ENCODE results near the gene GTF3C5. TPM values are rescaled to one million over a fixed set of nuclear protein-coding genes. Genes with fewer than 3 reads are reported as not detected.
"Not testable (repeated sequence)": the region's sequence is repeated elsewhere in the genome, so short reads cannot be mapped to it uniquely, and the experiment has no call there.

Gene GTF3C5
- total RNA-seq, 6 experiments from 2014 or later = 18.4 to 30.5 (median 19.8) TPM

- TF ChIP-seq CTCF (IDR thresholded peaks at IDR 0.05) = no peak
- TF ChIP-seq POLR2A (IDR thresholded peaks at IDR 0.05) = no peak
- Histone ChIP-seq H3K9me3 (no peaks in the 10 kb centered on the region), H3K27ac (no peak overlapping the region), H3K4me1 (no peaks in the 10 kb centered on the region), H3K36me3 (no peaks in the 10 kb centered on the region), H3K27me3 (no peaks in the 10 kb centered on the region), H3K4me3 (no peak overlapping the region)
- 67% methylated on average over 3 of the region's 13 CpGs for whole genome bisulfite sequencing (ENCODE audit: insufficient coverage, low coverage, low lambda C conversion rate, missing lambda C conversion rate)
- ATAC-seq = peak in 1 of 4 donors; percentile 6
- intact Hi-C loops (cut with DNase I) = no loop called here
- peak in 1 of 3 donors; percentile 16 for DNase-seq
These were observed 34.3 kb upstream of the GTF3C5 start for GRCh38 chr9:132996526-132996925.

DNA sequence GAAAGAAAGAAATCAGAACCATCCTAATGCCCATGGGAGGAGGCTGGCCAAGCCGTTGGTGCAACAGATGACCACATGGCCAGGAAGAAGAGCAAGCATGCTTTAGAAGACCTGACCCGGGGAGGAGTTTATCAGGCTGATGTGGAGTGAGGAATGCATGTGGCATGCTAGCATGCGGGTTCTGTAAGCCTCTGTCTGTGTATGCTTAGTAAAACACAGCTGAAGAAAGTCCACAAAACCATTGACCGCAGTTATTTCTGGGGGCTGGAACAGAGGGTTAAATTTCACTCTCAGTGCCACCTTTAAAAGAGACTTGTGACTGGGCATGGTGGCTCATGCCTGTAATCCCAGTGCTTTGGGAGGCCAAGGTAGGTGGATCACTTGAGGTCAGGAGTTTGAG, 33.2 kb upstream of the GTF3C5 start:
- no peak for TF ChIP-seq CTCF (IDR thresholded peaks at IDR 0.05)
- no peak for TF ChIP-seq POLR2A (IDR thresholded peaks at IDR 0.05)
- Histone ChIP-seq H3K36me3 (no peaks in the 10 kb centered on the region), H3K9me3 (no peaks in the 10 kb centered on the region), H3K27me3 (no peaks in the 10 kb centered on the region), H3K4me3 (no peak overlapping the region), H3K4me1 (no peaks in the 10 kb centered on the region), H3K27ac (no peak overlapping the region)
- intact Hi-C loops (cut with DNase I) = no loop called here
- ATAC-seq (no peak), DNase-seq (no peak)
- 32% methylated on average over 3 of the region's 4 CpGs for WGBS (ENCODE audit: insufficient coverage, low coverage, low lambda C conversion rate, missing lambda C conversion rate)

DNA sequence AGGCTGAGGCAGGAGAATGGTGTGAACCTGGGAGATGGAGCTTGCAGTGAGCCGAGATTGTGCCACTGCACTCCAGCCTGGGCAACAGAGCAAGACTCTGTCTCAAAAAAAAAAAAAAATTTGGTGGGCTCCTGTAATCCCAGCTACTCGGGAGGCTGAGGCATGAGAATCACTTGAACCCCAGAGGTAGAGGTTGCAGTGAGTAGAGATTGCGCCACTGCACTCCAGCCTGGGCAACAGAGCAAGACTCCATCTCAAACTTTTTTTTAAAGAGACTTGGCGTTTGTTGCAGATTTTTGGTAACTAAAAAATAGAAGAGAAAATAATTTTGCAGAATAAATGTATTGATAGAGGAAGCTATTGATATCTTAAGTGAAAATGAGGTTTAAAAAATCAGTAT, 32.6 kb upstream of the GTF3C5 start:
- intact Hi-C loops (cut with DNase I); H3K36me3 ChIP-seq; H3K4me3 ChIP-seq; H3K27ac ChIP-seq; ATAC-seq; H3K9me3 ChIP-seq; H3K4me1 ChIP-seq; DNase-seq; H3K27me3 ChIP-seq: not testable (repeated sequence)
- 47% methylated on average over 3 of the region's 4 CpGs for WGBS (ENCODE audit: insufficient coverage, low coverage, low lambda C conversion rate, missing lambda C conversion rate)

- no peak for TF ChIP-seq POLR2A (IDR thresholded peaks at IDR 0.05)
- TF ChIP-seq CTCF (IDR thresholded peaks at IDR 0.05) = no peak
- DNase-seq = no peak
- Histone ChIP-seq H3K4me1 (no peaks in the 10 kb centered on the region), H3K9me3 (no peaks in the 10 kb centered on the region), H3K36me3 (no peaks in the 10 kb centered on the region), H3K27me3 (no peaks in the 10 kb centered on the region), H3K4me3 (no peak overlapping the region), H3K27ac (no peak overlapping the region)
- peak in 2 of 4 donors; percentile 15 to 31 for ATAC-seq
- intact Hi-C loops (cut with DNase I) = no loop called here
- 42% methylated on average over 12 of the region's 18 CpGs for WGBS (ENCODE audit: insufficient coverage, low coverage, low lambda C conversion rate, missing lambda C conversion rate)
These were observed 31.8 kb upstream of the GTF3C5 start for GRCh38 chr9:132998831-132999635.

- Histone ChIP-seq H3K36me3 (no peaks in the 10 kb centered on the region), H3K27ac (no peak overlapping the region), H3K4me3 (no peak overlapping the region), H3K9me3 (no peaks in the 10 kb centered on the region), H3K4me1 (no peaks in the 10 kb centered on the region), H3K27me3 (no peaks in the 10 kb centered on the region)
- WGBS (ENCODE audit: insufficient coverage, low coverage, low lambda C conversion rate, missing lambda C conversion rate) = 21% methylated on average over 12 of the region's 13 CpGs
- intact Hi-C loops (cut with DNase I) = no loop called here
- DNase-seq (no peak), ATAC-seq (peak; percentile 14 to 33 (median 22))
- TF ChIP-seq POLR2A (IDR thresholded peaks at IDR 0.05) = no peak
- no peak for TF ChIP-seq CTCF (IDR thresholded peaks at IDR 0.05)
These were observed 28.4 kb upstream of the GTF3C5 start for GRCh38 chr9:133002147-133003070.

All from right lobe of liver (tissue), 6 donors.